Glutamatergic neuron (in vitro differentiated cells): ENCODE data around the gene MELK. TPM values are rescaled to one million over a fixed set of nuclear protein-coding genes. Genes with fewer than 3 reads are reported as not detected.

Experiments
- DNase-seq: peaks from one replicate; pipeline ENCODE4 v3.0.0; 2022
- H3K27ac Mint-ChIP-seq: one replicate; pipeline ENCODE4 v1.8.0; 2020; ENCODE audit warnings: mild to moderate bottlenecking, mixed read lengths, inconsistent platforms; ENCODE audit not compliant: unreplicated experiment
- H3K27me3 Mint-ChIP-seq: one replicate; pipeline ENCODE4 v1.8.0; 2020; ENCODE audit warnings: mild to moderate bottlenecking, moderate library complexity, mixed read lengths, inconsistent platforms; ENCODE audit not compliant: unreplicated experiment
- H3K36me3 Mint-ChIP-seq: one replicate; pipeline ENCODE4 v1.8.0; 2020; ENCODE audit warnings: mild to moderate bottlenecking, mixed read lengths, inconsistent platforms; ENCODE audit not compliant: unreplicated experiment
- H3K4me1 Mint-ChIP-seq: one replicate; pipeline ENCODE4 v1.8.0; 2020; ENCODE audit warnings: mild to moderate bottlenecking, low read depth, mixed read lengths, inconsistent platforms; ENCODE audit not compliant: unreplicated experiment
- H3K4me3 Mint-ChIP-seq: one replicate; pipeline ENCODE4 v1.8.0; 2020; ENCODE audit warnings: mild to moderate bottlenecking, mixed read lengths, inconsistent platforms; ENCODE audit not compliant: unreplicated experiment
- H3K9me3 Mint-ChIP-seq: one replicate; pipeline ENCODE4 v1.8.0; 2020; ENCODE audit warnings: mild to moderate bottlenecking, moderate library complexity, mixed read lengths, inconsistent platforms; ENCODE audit not compliant: unreplicated experiment
- total RNA-seq: library from RNA; stranded (reverse); fragmentation: NEBNext Ultra II Directional; extraction: Animal tissue kit (Norgen Biotek cat#: 25700); gene quantifications from one replicate; pipeline ENCODE4 v1.2.1, GENCODE V29; 2021; ENCODE audit not compliant: unreplicated experiment
- TF ChIP-seq, protein P1 (sequence below): fragments of 200-600 bp; sonication (generic); IDR thresholded peaks from one replicate; pipeline ENCODE4 v1.5.0; 2021; ENCODE audit not compliant: partially characterized antibody, unreplicated experiment

MELK gene
- total RNA-seq, 1 donor from 2014 or later = 7.2 TPM

GRCh38 chr9:36642817-36643216 lies 70.1 kb downstream of the MELK start:
- Mint-ChIP-seq H3K4me3 (no peak overlapping the region), H3K27me3 (no peaks in the 10 kb centered on the region), H3K36me3 (no peaks in the 10 kb centered on the region), H3K4me1 (no peaks in the 10 kb centered on the region), H3K27ac (no peak overlapping the region), H3K9me3 (no peaks in the 10 kb centered on the region)
- TF ChIP-seq, protein P1, sequence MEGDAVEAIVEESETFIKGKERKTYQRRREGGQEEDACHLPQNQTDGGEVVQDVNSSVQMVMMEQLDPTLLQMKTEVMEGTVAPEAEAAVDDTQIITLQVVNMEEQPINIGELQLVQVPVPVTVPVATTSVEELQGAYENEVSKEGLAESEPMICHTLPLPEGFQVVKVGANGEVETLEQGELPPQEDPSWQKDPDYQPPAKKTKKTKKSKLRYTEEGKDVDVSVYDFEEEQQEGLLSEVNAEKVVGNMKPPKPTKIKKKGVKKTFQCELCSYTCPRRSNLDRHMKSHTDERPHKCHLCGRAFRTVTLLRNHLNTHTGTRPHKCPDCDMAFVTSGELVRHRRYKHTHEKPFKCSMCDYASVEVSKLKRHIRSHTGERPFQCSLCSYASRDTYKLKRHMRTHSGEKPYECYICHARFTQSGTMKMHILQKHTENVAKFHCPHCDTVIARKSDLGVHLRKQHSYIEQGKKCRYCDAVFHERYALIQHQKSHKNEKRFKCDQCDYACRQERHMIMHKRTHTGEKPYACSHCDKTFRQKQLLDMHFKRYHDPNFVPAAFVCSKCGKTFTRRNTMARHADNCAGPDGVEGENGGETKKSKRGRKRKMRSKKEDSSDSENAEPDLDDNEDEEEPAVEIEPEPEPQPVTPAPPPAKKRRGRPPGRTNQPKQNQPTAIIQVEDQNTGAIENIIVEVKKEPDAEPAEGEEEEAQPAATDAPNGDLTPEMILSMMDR = no peak
- DNase-seq = no peak

DNA sequence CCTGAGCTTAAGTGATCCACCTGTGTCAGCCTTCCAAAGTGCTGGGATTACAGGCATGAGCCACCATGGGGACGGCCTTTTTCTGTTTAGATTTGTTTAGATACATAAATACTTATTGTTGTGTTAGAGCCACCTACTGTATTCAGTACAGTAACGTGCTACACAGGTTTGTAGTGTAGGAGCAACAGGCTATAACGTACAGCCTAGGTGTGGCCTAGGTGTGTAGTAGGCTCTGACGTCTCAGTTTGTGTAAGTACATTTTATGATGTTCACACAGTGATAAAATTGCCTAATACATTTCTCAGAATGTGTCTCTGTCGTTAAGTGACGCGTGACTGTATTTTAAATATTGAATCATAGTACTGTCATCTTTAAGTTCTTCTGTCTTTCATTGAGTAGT lies 84.1 kb downstream of the MELK start:
- Mint-ChIP-seq H3K36me3 (peaks cover 6% of the 10 kb centered on the region), H3K27ac (no peak overlapping the region), H3K27me3 (no peaks in the 10 kb centered on the region), H3K4me3 (no peak overlapping the region), H3K4me1 (no peaks in the 10 kb centered on the region), H3K9me3 (no peaks in the 10 kb centered on the region)
- TF ChIP-seq, protein P1 = no peak
- no peak for DNase-seq

- no peak overlapping the region for H3K27ac Mint-ChIP-seq
- peaks cover 10% of the 10 kb centered on the region for H3K36me3 Mint-ChIP-seq
- DNase-seq = no peak
- no peaks in the 10 kb centered on the region for H3K4me1 Mint-ChIP-seq
- H3K4me3 Mint-ChIP-seq = no peak overlapping the region
- no peaks in the 10 kb centered on the region for H3K9me3 Mint-ChIP-seq
- no peaks in the 10 kb centered on the region for H3K27me3 Mint-ChIP-seq
- TF ChIP-seq, protein P1 = no peak
Measured at GRCh38 chr9:36659500-36659899, 86.8 kb downstream of the MELK start.

GRCh38 chr9:36664806-36665205 lies 92.1 kb downstream of the MELK start:
- H3K4me1 Mint-ChIP-seq = no peaks in the 10 kb centered on the region
- TF ChIP-seq, protein P1 = no peak
- no peaks in the 10 kb centered on the region for H3K27me3 Mint-ChIP-seq
- no peak overlapping the region for H3K27ac Mint-ChIP-seq
- H3K36me3 Mint-ChIP-seq = peaks cover 3% of the 10 kb centered on the region
- no peaks in the 10 kb centered on the region for H3K9me3 Mint-ChIP-seq
- DNase-seq = no peak
- H3K4me3 Mint-ChIP-seq = no peak overlapping the region

GRCh38 chr9:36665387-36665786 lies 92.7 kb downstream of the MELK start:
- Mint-ChIP-seq H3K9me3 (no peaks in the 10 kb centered on the region), H3K4me1 (no peaks in the 10 kb centered on the region), H3K36me3 (peaks cover 3% of the 10 kb centered on the region), H3K27me3 (no peaks in the 10 kb centered on the region), H3K27ac (no peak overlapping the region), H3K4me3 (no peak overlapping the region)
- no peak for DNase-seq
- TF ChIP-seq, protein P1 = no peak
